ENCODE data around the gene LRCH3. TPM values are rescaled to one million over a fixed set of nuclear protein-coding genes. Genes with fewer than 3 reads are reported as not detected.
"Not testable (repeated sequence)": the region's sequence is repeated elsewhere in the genome, so short reads cannot be mapped to it uniquely, and the experiment has no call there.

Gene LRCH3
- total and polyA plus RNA-seq, 7 donors = 4.8 to 154 (median 44.7) TPM

GRCh38 chr3:197926418-197926817 is 135.4 kb downstream of the LRCH3 start:
- H3K36me3 ChIP-seq = peaks cover 0 to 15% (median 0%) of the 10 kb centered on the region in 4 donors
- no peaks in the 10 kb centered on the region for H3K27me3 ChIP-seq
- TF ChIP-seq POLR2A (IDR thresholded peaks at IDR 0.05) = no peak
- TF ChIP-seq EP300 (IDR thresholded peaks at IDR 0.05) = no peak
- no peak for TF ChIP-seq CTCF (IDR thresholded peaks at IDR 0.05)
- TF ChIP-seq POLR2AphosphoS5 (IDR thresholded peaks at IDR 0.05) = no peak

GRCh38 chr3:197927578-197927977 is 136.5 kb downstream of the LRCH3 start:
- H3K4me3 ChIP-seq; intact Hi-C loops (cut with DNase I); H3K27me3 ChIP-seq; H3K4me1 ChIP-seq; H3K9me3 ChIP-seq; DNase-seq; H3K27ac ChIP-seq: not testable (repeated sequence)
- 91 to 94% methylated on average over 3 of the region's 3 CpGs for WGBS, 2 donors
- H3K36me3 ChIP-seq = peaks cover 0 to 15% (median 0%) of the 10 kb centered on the region in 4 donors

More at GRCh38 chr3:197926418-197926817, 135.4 kb downstream of the LRCH3 start:
- Histone ChIP-seq H3K27ac (no peak overlapping the region), H3K9me3 (no peaks in the 10 kb centered on the region), H3K4me3 (no peak overlapping the region), H3K4me1 (no peaks in the 10 kb centered on the region)
- intact Hi-C loops (cut with DNase I) = no loop called here
- no peak for DNase-seq
- 82 to 88% methylated on average over 7 of the region's 7 CpGs for WGBS, 2 donors

DNA sequence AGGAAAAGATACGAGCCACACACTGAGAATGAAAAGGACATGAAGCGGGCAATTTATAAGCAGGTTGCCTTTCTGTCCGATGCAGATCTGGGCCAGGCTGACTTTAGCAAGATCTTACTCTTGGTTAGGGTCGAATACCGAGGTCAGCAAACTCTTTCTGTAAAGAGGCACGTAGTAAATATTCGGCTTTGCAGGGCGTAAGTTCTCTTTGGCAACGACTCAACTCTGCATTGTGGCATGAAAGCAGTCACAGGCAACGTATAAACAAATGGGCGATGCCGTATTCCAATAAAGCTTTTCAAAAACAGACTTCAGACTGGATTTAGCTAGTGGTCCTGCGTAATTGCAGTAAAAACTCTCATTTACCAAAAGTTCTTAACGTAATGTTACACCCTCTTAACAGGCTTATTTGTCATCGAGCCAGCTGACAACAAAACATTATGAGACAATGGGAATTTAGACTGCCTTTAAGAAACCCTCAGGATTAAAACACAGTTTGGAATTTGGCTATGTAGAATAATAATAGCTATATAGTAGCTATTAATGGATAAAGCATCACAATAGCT is 145.8 kb downstream of the LRCH3 start:
- no peak for TF ChIP-seq CTCF (IDR thresholded peaks at IDR 0.05)
- TF ChIP-seq POLR2AphosphoS5 (IDR thresholded peaks at IDR 0.05) = no peak
- TF ChIP-seq POLR2A (IDR thresholded peaks at IDR 0.05) = no peak
- TF ChIP-seq EP300 (IDR thresholded peaks at IDR 0.05) = no peak
- Histone ChIP-seq H3K4me3 (peak overlapping the region in 1 of 4 donors; percentile 3), H3K27me3 (no peaks in the 10 kb centered on the region), H3K36me3 (peaks cover 0 to 4% (median 0%) of the 10 kb centered on the region in 4 donors), H3K27ac (peak overlapping the region in 1 of 4 donors; percentile 11), H3K9me3 (no peaks in the 10 kb centered on the region), H3K4me1 (peaks cover 0 to 4% (median 0%) of the 10 kb centered on the region in 4 donors)
- WGBS, 2 donors = 84 to 87% methylated on average over 15 of the region's 15 CpGs
- DNase-seq = no peak
- intact Hi-C loops (cut with DNase I) = no loop called here

Small RNA genes lying within 50 kb of the gene (small RNA-seq; reads per million reads assigned to genes)
- gene RNU6-858P = 0 reads per million in 3 donors

Other genes starting within 250 kb of the LRCH3 start
- 10 to 100 TPM in 1 of 4 donors, 1 to 10 TPM in 3; 2.3 to 16.8 (median 5.4) TPM for gene BDH1, start 235.3 kb upstream of the LRCH3 start, total RNA-seq
- gene BDH1, start 235.3 kb upstream of the LRCH3 start, polyA plus RNA-seq = 100 to 1,000 TPM in 2 of 3 donors, 10 to 100 TPM in 1; 81.1 to 138 (median 102) TPM
- 10 to 100 TPM; 35.2 to 41.8 (median 36.6) TPM for gene RUBCN, start 54.4 kb upstream of the LRCH3 start, total RNA-seq
- 10 to 100 TPM in 1 of 3 donors, 1 to 10 TPM in 2; 2.4 to 20.4 (median 5.5) TPM for gene RUBCN, start 54.4 kb upstream of the LRCH3 start, polyA plus RNA-seq
- gene FYTTD1, start 41.4 kb upstream of the LRCH3 start, total RNA-seq = 10 to 100 TPM; 46.4 to 63.9 (median 51.8) TPM
- gene FYTTD1, start 41.4 kb upstream of the LRCH3 start, polyA plus RNA-seq = 10 to 100 TPM; 11.4 to 15.7 (median 13.2) TPM
- gene RPL35A, start 158.9 kb downstream of the LRCH3 start, total RNA-seq = 1,000 to 10,000 TPM in 2 of 4 donors, 100 to 1,000 TPM in 2; 603 to 1,719 (median 870) TPM
- gene RPL35A, start 158.9 kb downstream of the LRCH3 start, polyA plus RNA-seq = 1,000 to 10,000 TPM; 1,812 to 2,719 (median 1,988) TPM
- gene LMLN, start 169.0 kb downstream of the LRCH3 start, total RNA-seq = 1 to 10 TPM; 3.3 to 7.5 (median 6.9) TPM
- 1 to 10 TPM in 2 of 3 donors, under 1 TPM in 1; 0.23 to 2.3 (median 1.8) TPM for gene LMLN, start 169.0 kb downstream of the LRCH3 start, polyA plus RNA-seq